Effector memory CD4-positive, alpha-beta T cell (primary cell): Measurements from ENCODE around the gene ICAM5.
"Not testable (repeated sequence)": the region's sequence is repeated elsewhere in the genome, so short reads cannot be mapped to it uniquely, and the experiment has no call there.

Source experiments
- DNase-seq, 3 donors: peaks; one replicate each; pipeline ENCODE4 v3.0.0-alpha.2; 2020
- H3K27ac ChIP-seq: 2 replicates; pipeline ENCODE4 v1.7.0; 2013; ENCODE audit warnings: mild to moderate bottlenecking, low read length, moderate library complexity; ENCODE audit not compliant: insufficient read depth, poor library complexity, severe bottlenecking
- H3K27me3 ChIP-seq: replicated peaks from 2 replicates; pipeline ENCODE4 v1.7.0; 2013; ENCODE audit warnings: mild to moderate bottlenecking, low read length; ENCODE audit not compliant: insufficient read depth, control insufficient read depth, poor library complexity, severe bottlenecking
- H3K36me3 ChIP-seq: 2 replicates; pipeline ENCODE4 v1.7.0; 2013; ENCODE audit warnings: mild to moderate bottlenecking, low read length, moderate library complexity; ENCODE audit not compliant: control insufficient read depth, insufficient read depth
- H3K4me1 ChIP-seq: 2 replicates; pipeline ENCODE4 v1.7.0; 2013; ENCODE audit warnings: low read length, mild to moderate bottlenecking; ENCODE audit not compliant: control insufficient read depth, insufficient read depth, poor library complexity, severe bottlenecking
- H3K4me3 ChIP-seq: 2 replicates; pipeline ENCODE4 v1.7.0; 2013; ENCODE audit warnings: low read length, low read depth, mild to moderate bottlenecking; ENCODE audit not compliant: insufficient read depth, poor library complexity, severe bottlenecking
- H3K9me3 ChIP-seq: 2 replicates; pipeline ENCODE4 v1.7.0; 2013; ENCODE audit warnings: mild to moderate bottlenecking, low read length, moderate library complexity; ENCODE audit not compliant: control insufficient read depth

Gene ICAM5

GRCh38 chr19:10332965-10333757, 43.4 kb downstream of the ICAM5 start, which contains the start of gene RAVER1:
RAVER1 (minus strand) TSS chr19:10333529; CDS start chr19:10333507, 22 bp downstream.
- Histone ChIP-seq H3K27me3 (no peaks in the 10 kb centered on the region), H3K9me3 (no peaks in the 10 kb centered on the region), H3K27ac (peak within 1 kb of the TSS; percentile 92), H3K36me3 (peaks cover 46% of the 10 kb centered on the region), H3K4me1 (peaks cover 21% of the 10 kb centered on the region), H3K4me3 (peak within 1 kb of the TSS; percentile 87)
- DNase-seq, result peak; percentile 95 to 96 (median 96)

GRCh38 chr19:10333758-10334587, 44.2 kb downstream of the ICAM5 start:
- Histone ChIP-seq H3K27ac (peak overlapping the region; percentile 92), H3K4me1 (peaks cover 29% of the 10 kb centered on the region), H3K4me3 (peak overlapping the region; percentile 87), H3K9me3 (no peaks in the 10 kb centered on the region), H3K36me3 (peaks cover 37% of the 10 kb centered on the region), H3K27me3 (no peaks in the 10 kb centered on the region)
- DNase-seq, result no peak

GRCh38 chr19:10334588-10335351, 45.0 kb downstream of the ICAM5 start:
- H3K4me3 ChIP-seq, result no peak overlapping the region
- peaks cover 29% of the 10 kb centered on the region for H3K36me3 ChIP-seq
- no peak overlapping the region for H3K27ac ChIP-seq
- H3K9me3 ChIP-seq, result no peaks in the 10 kb centered on the region
- no peaks in the 10 kb centered on the region for H3K27me3 ChIP-seq
- H3K4me1 ChIP-seq, result peaks cover 35% of the 10 kb centered on the region
- peak in 1 of 3 donors; percentile 17 for DNase-seq

DNA sequence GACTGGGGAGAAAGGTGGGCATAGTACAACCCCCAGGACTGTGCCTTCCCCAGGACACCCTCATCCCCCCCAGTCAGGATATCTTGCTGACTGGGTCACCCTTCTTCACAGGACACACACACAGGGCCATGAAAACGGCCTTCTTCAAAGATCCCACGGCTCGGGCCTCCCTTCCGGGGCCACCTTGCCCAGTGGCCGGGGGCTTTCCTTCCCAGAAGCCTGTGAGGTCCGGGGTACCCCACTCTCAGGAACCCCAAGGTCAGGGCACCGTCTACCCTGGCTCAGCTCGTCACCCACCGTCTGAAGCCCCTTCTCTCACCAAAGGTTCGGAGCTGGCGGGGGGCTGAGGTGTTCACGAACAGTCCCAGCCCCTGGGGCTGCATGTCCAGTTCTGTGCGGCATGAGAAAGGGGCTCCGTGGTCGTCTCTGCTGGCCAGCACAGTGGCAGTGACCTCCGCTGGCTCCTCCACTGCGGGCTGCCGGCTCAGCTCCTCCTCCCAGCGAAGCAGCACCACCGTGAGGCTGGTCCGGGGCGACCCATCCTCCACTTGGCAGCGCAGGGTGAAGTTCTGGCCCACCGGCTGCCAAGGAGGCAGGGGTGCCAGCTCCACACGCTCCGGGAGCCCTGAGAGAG, 45.7 kb downstream of the ICAM5 start:
- peaks cover 39% of the 10 kb centered on the region for H3K4me1 ChIP-seq
- H3K27me3 ChIP-seq, result no peaks in the 10 kb centered on the region
- no peak for DNase-seq
- no peak overlapping the region for H3K27ac ChIP-seq
- H3K9me3 ChIP-seq, result no peaks in the 10 kb centered on the region
- H3K4me3 ChIP-seq, result no peak overlapping the region
- H3K36me3 ChIP-seq, result peaks cover 22% of the 10 kb centered on the region

DNA sequence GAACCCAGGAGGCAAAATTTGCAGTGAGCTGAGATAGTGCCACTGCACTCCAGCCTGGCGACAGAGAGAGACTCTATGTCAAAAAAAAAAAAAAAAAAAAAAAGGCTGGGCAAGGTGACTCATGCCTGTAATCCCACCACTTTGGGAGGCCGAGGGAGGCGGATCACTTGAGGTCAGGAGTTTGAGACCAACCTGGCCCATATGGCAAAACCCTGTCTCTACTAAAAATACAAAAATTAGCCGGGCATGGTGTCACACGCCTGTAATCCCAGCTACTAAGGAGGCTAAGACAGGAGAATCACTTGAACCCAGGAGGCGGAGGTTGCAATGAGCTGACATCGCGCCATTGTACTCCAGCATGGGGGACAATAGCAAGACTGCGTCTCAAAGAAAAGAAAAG, 47.0 kb downstream of the ICAM5 start:
- peaks cover 20% of the 10 kb centered on the region for H3K36me3 ChIP-seq

DNA sequence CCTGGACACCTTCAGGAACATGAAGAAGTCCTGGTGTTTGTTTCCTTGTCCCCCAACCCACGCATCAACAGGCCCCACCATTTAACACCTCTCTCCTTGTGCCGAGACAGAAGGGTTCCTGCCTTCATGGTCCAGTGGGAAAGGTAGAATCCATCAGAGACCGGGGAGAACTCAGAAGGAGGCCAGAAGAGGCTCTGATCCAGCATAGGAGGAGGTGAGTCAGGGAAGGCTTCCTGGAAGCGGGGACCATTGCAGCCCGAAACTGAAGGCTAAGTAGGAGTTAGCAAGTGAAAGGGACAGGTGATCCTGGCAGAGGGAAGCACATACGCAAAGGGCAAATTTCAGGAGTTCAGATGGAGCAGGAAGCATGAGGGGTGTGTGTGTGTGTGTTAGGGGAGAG, 49.2 kb downstream of the ICAM5 start:
- H3K4me1 ChIP-seq, result peaks cover 24% of the 10 kb centered on the region

More for the DNA sequence above, 47.0 kb downstream of the ICAM5 start:
- not testable (repeated sequence) for H3K27me3 ChIP-seq, H3K4me3 ChIP-seq, H3K27ac ChIP-seq, DNase-seq, H3K9me3 ChIP-seq
- peaks cover 39% of the 10 kb centered on the region for H3K4me1 ChIP-seq

GRCh38 chr19:10339380-10339960, 49.7 kb downstream of the ICAM5 start, which contains the start of gene ICAM3:
ICAM3 (minus strand) TSS chr19:10339624; CDS start chr19:10339614, 10 bp downstream.
- Histone ChIP-seq H3K27me3 (no peaks in the 10 kb centered on the region), H3K36me3 (peaks cover 19% of the 10 kb centered on the region), H3K4me3 (peak within 1 kb of the TSS; percentile 85), H3K9me3 (no peaks in the 10 kb centered on the region), H3K27ac (peak within 1 kb of the TSS; percentile 71), H3K4me1 (peaks cover 22% of the 10 kb centered on the region)
- peak in 2 of 3 donors; percentile 24 to 35 for DNase-seq

More for the DNA sequence above, 49.2 kb downstream of the ICAM5 start:
- Histone ChIP-seq H3K27me3 (no peaks in the 10 kb centered on the region), H3K27ac (peak overlapping the region; percentile 71), H3K36me3 (peaks cover 20% of the 10 kb centered on the region), H3K4me3 (peak overlapping the region; percentile 85), H3K9me3 (no peaks in the 10 kb centered on the region)
- DNase-seq, result no peak

DNA sequence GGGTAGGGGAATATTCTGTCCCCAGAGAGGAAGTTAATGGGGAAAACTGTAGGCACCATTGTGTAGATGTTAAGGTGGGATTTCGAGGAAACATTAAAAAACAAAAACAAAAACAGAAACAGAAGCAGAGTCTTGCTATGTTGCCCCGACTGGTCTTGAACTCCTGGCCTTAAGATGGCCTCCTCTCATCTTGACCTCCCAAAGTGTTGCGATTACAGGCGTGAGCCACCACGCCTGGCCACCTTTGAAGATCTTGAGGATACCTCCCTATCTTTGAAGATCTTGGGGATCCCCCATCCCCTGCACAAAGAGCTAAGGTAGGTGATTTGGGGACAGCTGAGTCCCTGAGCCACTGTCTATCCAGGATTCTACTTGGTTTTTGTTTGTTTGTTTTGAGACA, 50.2 kb downstream of the ICAM5 start:
- Histone ChIP-seq H3K4me3 (peak overlapping the region; percentile 85), H3K4me1 (peaks cover 22% of the 10 kb centered on the region), H3K9me3 (no peaks in the 10 kb centered on the region), H3K27me3 (no peaks in the 10 kb centered on the region), H3K27ac (peak overlapping the region; percentile 71), H3K36me3 (peaks cover 14% of the 10 kb centered on the region)
- no peak for DNase-seq

DNA sequence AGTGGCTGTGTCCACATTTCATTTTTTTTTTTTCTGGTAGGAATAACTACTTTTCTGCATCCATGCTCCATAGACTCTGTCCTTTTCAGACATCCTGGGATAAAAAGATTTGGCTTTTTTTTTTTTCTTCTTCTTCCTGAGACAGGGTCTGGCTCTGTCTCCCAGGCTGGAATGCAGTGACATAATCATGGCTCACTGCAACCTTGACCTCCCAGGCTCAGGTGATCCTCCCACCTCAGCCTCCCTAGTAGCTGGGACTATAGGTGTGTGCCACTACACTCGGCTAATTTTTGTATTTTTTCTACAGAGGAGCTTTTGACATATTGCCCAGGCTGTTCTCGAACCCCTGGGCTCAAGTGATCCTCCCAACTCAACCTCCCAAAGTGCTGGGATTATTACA, 53.7 kb downstream of the ICAM5 start:
- H3K27me3 ChIP-seq, result no peaks in the 10 kb centered on the region
- no peaks in the 10 kb centered on the region for H3K9me3 ChIP-seq
- no peak for DNase-seq
- H3K36me3 ChIP-seq, result no peaks in the 10 kb centered on the region
- no peak overlapping the region for H3K4me3 ChIP-seq
- H3K27ac ChIP-seq, result no peak overlapping the region
- peaks cover 15% of the 10 kb centered on the region for H3K4me1 ChIP-seq
